Frontal cortex (tissue), 4 donors: Measurements from ENCODE around the gene TRMT112. TPM values are rescaled to one million over a fixed set of nuclear protein-coding genes. Genes with fewer than 3 reads are reported as not detected.

Source experiments
- DNase-seq, 2 donors: peaks; one replicate each; pipeline ENCODE4 v3.0.0; 2012; ENCODE audit warnings: low spot score in 2 of 2
- FAIRE-seq: peaks from 2 replicates; lab custom pipeline; 2012; peaks lifted over from hg19 to GRCh38; lab: Jason Lieb, UNC
- total RNA-seq: library from RNA; depleted of rRNA; stranded (reverse); fragments of >200 nt; gene quantifications from one replicate; pipeline ENCODE4 v1.2.3, GENCODE V29; 2014
- donor health status: control.
- donor health status: control.
- donor health status: control.

Gene TRMT112
- total RNA-seq, 1 donor from 2014 or later = 103 TPM

DNA sequence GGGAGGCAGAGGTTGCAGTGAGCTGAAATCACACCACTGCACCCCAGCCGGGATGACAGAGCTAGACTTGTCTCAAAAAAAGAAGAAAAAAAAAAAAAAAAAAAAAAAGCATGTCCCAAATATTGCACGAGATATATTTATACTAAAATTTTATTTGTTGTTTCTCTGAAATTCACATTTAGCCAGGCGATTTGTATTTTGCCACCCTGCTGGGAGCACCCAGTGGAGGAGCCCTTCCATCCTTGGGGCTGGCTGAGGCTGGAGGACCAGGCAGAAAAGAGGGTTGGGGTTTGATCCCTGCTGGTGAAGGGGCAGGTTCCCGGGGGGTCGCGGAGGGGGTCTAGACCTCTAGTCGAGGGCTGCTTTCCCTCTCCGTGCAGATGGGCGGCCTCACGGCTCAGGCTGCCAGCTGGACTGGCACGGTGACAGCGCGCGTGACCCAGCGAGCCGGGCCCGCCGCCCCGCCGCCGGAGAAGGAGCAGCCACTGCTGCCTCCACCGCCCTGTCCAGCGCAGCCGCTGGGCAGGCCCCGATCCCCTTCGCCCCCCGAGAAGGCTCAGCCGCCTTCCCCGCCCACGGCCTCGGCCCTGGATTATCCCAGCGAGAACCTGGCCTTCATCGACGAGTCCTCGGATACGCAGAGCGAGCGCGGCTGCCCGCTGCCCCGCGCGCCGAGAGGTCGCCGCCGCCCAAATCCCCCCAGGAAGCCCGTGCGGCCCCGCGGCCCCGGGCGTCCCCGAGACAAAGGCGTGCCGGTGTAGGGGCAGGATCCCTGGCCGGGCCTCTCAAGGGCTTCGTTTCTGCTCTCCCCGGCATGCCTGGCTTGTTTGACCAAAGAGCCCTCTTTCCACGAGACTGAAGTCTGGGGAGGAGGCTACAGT is 18.2 kb downstream of the TRMT112 start:
- FAIRE-seq (no peak), DNase-seq (peak; percentile 73 to 85)

DNA sequence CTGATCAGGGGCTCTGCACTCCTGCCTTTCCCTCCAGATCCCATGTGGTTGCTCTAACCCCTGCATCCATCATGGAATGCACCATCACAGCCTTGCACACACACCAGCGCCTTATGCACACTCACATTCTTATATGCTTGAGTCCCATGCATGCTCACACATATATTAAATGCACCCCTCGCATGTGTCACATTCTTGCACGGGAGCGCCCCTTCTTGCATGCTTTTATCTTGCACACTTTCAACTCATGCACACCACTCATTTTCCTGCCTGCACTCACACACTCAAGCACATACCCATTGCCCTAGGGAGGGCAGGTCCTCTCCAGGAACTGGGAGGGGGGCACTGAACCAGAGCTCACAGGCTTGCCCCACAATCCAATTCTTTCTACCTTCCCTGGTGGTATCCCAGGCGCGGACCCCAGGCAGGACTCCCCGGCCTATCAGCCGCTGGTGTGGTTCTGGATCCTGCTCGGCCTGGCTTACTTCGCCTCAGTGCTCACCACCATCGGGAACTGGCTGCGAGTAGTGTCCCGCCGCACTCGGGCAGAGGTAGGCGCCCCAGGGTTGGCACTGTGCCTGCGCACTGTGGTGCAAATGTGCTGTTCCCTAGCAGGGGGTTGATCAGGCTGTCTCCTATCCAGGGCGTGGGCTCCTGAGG is 19.5 kb downstream of the TRMT112 start:
- DNase-seq (no peak), FAIRE-seq (no peak)

DNA sequence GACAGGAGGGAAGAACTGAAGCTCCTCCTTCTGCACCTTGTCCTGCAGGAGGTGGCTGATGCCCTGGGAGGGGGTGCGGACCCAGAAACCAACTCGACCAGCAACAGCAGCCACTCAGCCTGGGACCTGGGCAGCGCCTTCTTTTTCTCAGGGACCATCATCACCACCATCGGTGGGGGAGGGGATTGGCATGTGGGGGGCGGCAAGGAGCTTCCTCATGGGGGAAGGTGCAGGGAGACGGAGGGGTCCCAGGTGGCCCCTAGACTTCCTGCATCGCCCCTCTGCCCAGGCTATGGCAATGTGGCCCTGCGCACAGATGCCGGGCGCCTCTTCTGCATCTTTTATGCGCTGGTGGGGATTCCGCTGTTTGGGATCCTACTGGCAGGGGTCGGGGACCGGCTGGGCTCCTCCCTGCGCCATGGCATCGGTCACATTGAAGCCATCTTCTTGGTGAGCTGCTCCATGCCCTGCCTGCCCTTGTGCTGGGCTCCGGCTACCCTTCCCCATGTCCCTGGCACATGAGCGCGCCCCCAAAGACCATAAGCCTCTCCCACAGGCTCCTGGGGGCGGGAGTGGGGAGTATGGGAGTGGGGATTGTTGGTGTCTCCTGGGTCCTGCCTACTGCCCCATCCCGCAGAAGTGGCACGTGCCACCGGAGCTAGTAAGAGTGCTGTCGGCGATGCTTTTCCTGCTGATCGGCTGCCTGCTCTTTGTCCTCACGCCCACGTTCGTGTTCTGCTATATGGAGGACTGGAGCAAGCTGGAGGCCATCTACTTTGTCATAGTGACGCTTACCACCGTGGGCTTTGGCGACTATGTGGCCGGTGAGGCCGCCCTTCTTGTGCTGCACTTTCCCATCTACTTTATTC is 20.3 kb downstream of the TRMT112 start:
- FAIRE-seq (no peak), DNase-seq (no peak)

DNA sequence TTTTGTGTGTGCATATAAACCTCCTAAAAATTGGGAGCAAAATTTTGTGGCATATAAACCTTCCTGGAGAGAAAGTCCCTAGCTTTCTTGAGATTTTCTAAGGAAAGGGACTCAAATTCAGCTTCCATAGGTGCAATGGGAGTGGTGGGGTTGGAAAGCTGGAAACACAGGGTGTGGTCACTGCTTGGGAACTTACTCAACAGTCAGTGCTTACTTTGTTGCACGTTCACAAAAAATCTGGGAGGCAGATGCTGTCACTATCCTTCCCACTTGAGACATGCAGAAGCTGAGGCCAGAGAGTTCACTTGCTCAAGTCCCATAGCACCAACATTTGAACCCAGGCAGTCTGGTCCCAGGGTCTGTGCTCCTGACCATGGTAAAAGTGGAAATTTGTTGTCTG is 21.1 kb downstream of the TRMT112 start:
- DNase-seq (no peak), FAIRE-seq (no peak)

DNA sequence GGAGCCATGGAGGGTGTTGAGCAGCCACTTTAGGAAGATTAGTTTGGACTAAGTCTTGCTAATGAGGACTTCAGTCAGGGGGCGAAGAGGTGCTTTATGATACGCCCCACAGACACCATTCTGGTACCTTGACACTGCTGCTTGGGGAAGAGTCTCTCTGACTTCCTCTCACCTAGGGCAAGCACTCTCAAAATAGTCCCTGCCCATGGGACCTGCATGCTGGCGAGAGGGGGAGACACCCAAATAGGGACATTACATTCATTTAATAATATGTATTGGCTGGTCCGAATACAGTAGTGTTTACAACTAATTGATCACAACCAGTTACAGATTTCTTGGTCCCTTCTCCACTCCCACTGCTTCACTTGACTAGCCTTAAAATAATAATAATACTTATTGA is 21.6 kb downstream of the TRMT112 start:
- DNase-seq = no peak
- no peak for FAIRE-seq

DNA sequence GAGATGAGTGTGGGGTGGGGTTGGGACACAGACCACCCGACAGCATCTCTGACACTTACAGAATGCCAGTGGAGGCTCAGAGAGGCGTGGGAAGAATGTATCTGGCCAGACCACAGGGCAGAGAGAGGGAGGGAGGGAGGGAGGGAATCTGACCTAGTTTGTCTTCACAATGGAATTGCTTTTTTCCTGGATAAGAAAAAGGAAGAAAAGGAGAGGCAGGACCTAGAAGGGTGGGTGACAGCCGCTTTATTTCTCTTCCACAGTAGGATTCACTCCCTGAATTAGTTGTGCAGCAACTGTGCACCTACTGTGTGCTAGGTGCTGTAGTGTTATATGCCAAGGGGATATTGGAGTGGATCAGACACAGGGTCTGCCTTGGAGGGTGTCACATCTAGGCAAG is 22.6 kb downstream of the TRMT112 start:
- no peak for FAIRE-seq
- DNase-seq = no peak

DNA sequence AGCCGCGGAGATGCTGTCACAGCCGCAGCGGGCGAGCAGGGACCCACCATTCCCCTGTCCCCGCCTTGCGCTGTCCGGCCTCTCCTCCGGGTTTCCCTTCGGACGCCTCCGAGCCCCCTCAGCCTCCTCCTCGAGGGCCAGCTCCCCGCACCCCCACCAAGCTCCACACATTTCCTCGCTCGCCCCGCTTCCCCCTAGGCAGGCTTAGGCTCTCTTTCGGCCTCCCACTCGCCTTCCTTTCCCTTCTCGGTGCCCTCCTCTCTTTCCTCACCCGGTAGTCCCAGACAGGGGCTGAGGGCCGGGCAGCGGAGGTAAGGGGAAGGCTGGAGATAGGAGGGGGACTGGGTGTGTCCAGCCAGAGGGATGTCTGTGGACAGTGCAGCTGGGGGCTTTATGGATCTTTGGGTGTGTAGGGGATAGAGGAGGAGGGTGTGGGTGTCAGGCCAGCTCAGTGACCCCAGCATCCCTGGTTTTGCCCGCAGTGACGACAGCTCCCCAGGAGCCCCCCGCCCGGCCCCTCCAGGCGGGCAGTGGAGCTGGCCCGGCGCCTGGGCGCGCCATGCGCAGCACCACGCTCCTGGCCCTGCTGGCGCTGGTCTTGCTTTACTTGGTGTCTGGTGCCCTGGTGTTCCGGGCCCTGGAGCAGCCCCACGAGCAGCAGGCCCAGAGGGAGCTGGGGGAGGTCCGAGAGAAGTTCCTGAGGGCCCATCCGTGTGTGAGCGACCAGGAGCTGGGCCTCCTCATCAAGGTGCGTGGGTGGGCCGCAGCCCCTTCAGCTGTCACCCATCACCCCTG is 24.7 kb downstream of the TRMT112 start:
- DNase-seq (no peak), FAIRE-seq (no peak)

DNA sequence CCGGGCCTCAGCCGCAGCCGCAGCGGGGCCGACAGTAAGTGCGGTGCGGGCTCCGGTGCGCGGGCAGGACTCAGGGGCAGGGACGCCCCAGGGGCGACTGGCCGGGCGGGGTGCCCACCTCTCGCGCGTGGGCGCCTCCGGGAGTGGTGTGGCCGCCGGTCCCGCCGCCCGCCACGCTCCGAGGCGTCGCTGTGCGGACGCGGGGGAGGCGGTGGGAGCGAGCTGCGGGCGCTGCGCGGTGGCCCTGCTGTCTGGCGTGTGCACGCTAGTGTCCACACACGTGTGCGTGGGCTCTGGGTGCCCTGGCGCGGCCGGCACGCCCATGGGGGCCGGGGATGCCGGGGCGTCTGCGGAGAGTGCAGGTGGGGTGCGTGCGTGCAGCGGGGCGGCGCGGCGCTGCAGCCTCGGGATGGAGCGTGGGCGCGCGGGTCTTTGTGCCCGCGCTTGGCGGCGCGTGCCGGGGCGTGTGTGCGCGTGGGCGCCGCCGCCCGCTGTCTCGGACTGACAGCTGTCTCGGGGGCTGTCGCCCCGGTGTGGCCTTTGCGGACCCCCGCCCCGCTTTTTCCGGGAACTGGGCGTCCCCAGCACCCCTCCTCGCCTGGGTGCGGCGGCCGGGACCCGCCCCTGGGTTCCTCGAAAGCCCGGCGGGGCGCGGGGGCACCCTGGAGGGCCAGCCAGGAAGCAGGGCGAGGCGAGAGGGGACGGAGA is 25.5 kb downstream of the TRMT112 start:
- no peak for FAIRE-seq
- no peak for DNase-seq

DNA sequence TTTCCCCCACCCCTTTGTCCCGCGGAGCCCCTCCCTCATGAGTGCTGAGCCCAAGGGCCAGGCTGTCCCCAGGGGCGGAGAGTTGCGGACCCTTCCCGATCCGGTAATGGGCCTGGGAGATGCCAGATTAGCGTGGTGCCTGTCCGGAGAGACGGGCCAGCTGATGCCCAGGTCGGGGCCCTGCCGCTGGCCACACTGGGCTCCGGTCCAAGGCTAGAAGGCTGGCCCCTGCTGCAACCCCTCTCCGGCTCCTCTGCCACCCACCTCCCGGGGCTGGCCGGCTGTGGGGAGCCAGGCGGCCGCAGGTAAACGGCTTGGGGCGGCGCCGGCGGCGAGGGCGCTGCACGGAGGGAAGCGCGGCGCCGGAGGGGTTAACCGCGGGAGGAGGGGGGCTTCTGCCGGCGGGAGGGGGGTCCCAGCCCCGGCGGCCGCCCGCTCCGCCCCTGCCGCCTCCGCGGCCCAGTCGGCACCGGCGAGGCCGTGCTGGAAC is 26.1 kb downstream of the TRMT112 start, which contains the start of gene KCNK4:
Gene KCNK4, plus strand, starts transcription at position 41 of the 490 bp plus-strand sequence. CDS start 1,717 bp downstream, outside the sequence.
- DNase-seq (no peak), FAIRE-seq (no peak)

DNA sequence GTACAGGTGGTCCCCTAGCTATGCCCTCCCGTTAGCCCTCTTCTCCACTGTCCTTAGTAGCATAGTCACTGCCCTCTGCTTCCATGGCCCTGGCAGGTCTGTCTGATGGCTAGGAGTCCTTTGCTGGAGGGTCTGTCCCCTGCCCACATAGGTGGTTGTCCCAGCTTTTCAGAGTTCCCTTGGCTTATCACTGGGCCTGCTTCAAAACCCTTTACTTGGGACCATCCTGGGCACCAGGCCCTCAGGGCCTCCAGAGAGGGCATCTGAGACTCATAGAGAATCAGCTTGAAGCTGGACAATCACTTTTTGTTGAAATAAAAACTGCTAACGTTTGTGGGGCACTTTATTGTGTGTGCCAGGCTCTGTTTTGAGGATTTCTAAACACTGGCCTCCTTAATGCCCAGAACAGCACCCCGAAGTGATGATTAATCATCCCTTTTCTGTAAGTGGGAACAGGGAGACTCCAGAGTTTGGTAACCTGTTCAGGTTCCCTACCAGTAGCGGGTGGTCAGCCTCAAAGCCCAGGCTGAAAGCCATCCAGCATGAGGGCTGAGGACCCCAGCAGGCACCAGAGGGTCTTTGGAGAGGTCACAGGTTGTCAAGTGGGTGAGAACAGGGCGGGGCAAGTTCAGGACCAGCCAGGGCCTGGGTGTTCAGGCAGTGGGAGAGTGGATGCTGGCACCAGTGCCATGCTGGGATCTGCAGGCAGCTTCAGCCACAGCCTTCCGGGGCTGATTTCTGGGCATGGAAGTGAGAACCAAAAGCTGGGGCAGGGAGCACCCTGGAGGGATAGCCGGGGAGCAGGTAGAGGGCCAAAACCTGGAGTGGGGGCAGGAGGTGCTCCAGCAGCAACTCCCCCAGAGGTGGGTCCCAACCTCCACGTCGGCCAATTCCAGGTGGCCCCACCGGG is 26.8 kb downstream of the TRMT112 start:
- no peak for FAIRE-seq

DNA sequence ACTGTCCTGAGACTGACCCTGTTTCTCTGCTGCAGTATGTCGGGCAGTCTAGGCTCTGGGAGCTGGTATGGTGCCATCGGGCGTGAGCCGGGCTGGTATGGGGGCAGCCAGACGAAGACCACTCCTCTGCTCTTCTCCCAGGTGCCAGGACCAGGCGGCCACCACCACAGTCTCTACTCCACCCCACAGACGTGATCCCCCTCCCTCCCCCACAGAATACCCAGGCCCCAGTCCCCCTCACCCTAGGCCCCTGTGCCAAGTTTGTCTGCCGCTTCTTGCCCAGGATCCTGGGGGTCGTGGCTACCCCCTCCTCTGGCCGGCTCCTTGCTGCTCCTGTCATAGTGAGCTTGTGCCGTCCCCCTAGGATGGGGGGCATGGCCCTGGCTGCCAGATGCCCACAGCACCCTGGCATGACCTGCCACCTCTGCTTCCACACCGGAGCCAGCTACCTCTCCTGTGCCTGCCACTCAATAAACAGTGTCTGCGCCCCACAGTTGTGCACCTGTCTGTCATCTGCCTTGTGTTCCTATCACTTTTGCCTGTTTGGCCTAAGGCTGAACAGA is 28.3 kb downstream of the TRMT112 start:
- no peak for FAIRE-seq

More for the DNA sequence above, 26.8 kb downstream of the TRMT112 start:
- no peak for DNase-seq

DNA sequence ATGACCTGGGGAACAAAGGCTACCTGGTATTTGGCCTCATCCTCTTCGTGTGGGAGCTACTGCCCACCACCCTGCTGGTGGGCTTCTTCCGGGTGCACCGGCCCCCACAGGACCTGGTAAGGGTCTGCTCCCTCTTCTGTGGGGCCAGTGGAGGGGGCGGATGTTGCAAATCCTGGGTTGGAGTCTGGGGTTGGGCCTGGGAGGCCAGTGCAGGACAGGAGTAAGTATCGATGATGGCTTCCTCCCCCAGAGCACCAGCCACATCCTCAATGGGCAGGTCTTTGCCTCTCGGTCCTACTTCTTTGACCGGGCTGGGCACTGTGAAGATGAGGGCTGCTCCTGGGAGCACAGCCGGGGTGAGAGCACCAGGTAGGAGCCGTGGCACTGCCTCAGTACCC is 29.0 kb downstream of the TRMT112 start:
- peak in 1 of 2 donors; percentile 8 for DNase-seq
- FAIRE-seq = no peak

More for the DNA sequence above, 28.3 kb downstream of the TRMT112 start:
- DNase-seq = no peak

DNA sequence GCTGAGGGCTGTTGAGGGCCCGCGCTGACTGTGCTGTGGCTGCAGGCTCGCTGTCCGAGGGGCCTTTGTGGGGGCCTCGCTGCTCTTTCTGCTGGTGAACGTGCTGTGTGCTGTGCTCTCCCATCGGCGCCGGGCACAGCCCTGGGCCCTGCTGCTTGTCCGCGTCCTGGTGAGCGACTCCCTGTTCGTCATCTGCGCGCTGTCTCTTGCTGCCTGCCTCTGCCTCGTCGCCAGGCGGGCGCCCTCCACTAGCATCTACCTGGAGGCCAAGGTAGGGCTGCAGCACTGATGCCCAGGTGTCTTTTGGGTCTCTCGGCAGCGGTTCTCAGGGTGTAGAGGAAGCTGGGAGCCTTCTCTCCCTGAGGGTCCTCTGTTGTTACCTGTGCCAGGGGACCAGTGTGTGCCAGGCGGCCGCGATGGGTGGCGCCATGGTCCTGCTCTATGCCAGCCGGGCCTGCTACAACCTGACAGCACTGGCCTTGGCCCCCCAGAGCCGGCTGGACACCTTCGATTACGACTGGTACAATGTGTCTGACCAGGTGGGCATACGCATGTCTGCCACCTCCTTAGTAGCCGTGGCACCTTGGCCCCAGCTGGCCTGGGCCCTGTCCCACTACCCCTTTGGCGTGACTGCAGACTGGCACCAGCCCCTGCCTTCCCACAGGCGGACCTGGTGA is 29.5 kb downstream of the TRMT112 start:
- no peak for FAIRE-seq

DNA sequence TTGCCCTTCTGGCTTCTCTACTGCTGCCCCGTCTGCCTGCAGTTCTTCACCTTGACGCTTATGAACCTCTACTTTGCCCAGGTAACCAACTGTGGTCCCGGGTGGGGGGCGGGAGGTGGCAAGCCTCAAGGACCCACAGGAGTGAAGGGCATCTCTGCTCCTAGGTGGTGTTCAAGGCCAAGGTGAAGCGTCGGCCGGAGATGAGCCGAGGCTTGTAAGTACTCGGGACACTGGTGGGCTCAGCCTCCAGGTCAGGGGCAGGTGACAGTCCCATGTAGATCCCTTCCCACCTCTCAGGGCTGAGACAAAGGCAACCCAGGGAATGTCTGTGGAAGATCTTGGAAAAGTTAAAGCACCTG is 30.6 kb downstream of the TRMT112 start:
- no peak for FAIRE-seq
- no peak for DNase-seq

More for the DNA sequence above, 29.5 kb downstream of the TRMT112 start:
- DNase-seq = peak in 1 of 2 donors; percentile 8

DNA sequence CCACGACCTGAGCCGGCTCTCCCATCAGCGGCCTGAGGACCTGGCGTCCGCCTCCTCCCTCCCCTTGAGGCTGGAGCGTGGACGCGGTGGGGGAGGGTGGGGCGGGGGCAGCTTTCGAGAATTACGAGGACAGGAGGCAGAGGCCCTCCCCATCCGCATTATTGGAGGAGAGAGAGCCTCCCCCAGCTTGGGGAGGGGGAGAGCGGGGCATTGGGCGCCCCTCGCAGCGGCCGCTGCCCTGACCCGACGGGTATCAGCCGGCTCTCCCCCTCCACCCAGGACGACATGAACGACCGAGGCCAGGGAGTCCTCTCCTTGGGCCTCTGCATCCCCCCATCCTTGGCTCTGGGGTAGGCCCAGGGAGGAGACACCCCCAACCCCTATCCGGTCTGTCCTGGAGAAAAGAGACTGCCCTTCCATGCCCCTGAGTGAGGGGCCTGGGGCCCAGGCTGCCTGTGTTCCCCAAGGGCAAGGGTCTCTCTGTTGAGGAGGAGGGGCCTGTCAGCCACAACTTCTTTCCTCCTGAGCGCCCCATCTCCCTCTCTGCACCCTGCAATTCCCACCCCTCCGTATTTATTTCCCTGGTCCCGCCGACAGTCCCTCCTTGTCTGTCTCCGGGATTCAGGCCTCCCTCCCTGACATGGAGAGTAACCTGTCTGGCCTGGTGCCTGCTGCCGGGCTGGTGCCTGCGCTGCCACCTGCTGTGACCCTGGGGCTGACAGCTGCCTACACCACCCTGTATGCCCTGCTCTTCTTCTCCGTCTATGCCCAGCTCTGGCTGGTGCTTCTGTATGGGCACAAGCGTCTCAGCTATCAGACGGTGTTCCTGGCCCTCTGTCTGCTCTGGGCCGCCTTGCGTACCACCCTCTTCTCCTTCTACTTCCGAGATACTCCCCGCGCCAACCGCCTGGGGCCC is 31.2 kb downstream of the TRMT112 start:
- no peak for DNase-seq

More for the DNA sequence above, 31.2 kb downstream of the TRMT112 start:
- FAIRE-seq = no peak
